ENCODE results near the gene U2AF2. TPM values are rescaled to one million over a fixed set of nuclear protein-coding genes. Genes with fewer than 3 reads are reported as not detected.
"Not testable (repeated sequence)": the region's sequence is repeated elsewhere in the genome, so short reads cannot be mapped to it uniquely, and the experiment has no call there.

Gene U2AF2
- total RNA-seq, 1 experiment from 2014 or later: 140 TPM

- DNase-seq (ENCODE audit: low read depth): no peak
These were observed 56.9 kb downstream of the U2AF2 start for GRCh38 chr19:55711719-55712118.

- no peak for DNase-seq (ENCODE audit: low read depth)
These were observed 58.2 kb downstream of the U2AF2 start for GRCh38 chr19:55712804-55713631.

GRCh38 chr19:55716531-55716930, 61.7 kb downstream of the U2AF2 start:
- no peak for DNase-seq (ENCODE audit: low read depth)

- DNase-seq (ENCODE audit: low read depth): no peak
These were observed 62.4 kb downstream of the U2AF2 start for GRCh38 chr19:55717251-55717650.

GRCh38 chr19:55717879-55718711, 63.3 kb downstream of the U2AF2 start:
- DNase-seq (ENCODE audit: low read depth): not testable (repeated sequence)

GRCh38 chr19:55720214-55720746, 65.4 kb downstream of the U2AF2 start:
- no peak for DNase-seq (ENCODE audit: low read depth)

GRCh38 chr19:55720801-55721200, 66.0 kb downstream of the U2AF2 start:
- DNase-seq (ENCODE audit: low read depth): no peak

- DNase-seq (ENCODE audit: low read depth): no peak
These were observed 68.7 kb downstream of the U2AF2 start for GRCh38 chr19:55723491-55723890.

Other genes with a start within 250 kb of the U2AF2 start
- gene UBE2S, start 247.2 kb upstream of the U2AF2 start, total RNA-seq (2014; rRNA removed; shearing (Covaris generic)): 192 and 378 TPM in 2 replicates
- not detected in 2 replicates for gene SHISA7, start 211.7 kb upstream of the U2AF2 start, total RNA-seq (2014; rRNA removed; shearing (Covaris generic))
- 123 and 134 TPM in 2 replicates for gene ISOC2, start 193.4 kb upstream of the U2AF2 start, total RNA-seq (2014; rRNA removed; shearing (Covaris generic))
- gene C19orf85, start 190.3 kb upstream of the U2AF2 start, total RNA-seq (2014; rRNA removed; shearing (Covaris generic)): not detected in 2 replicates
- 8.8 and 13.9 TPM in 2 replicates for gene ZNF628, start 178.4 kb upstream of the U2AF2 start, total RNA-seq (2014; rRNA removed; shearing (Covaris generic))
- 14.4 and 26.1 TPM in 2 replicates for gene NAT14, start 169.8 kb upstream of the U2AF2 start, total RNA-seq (2014; rRNA removed; shearing (Covaris generic))
- 1.8 and 7.2 TPM in 2 replicates for gene SSC5D, start 166.6 kb upstream of the U2AF2 start, total RNA-seq (2014; rRNA removed; shearing (Covaris generic))
- gene SBK2, start 117.9 kb upstream of the U2AF2 start, total RNA-seq (2014; rRNA removed; shearing (Covaris generic)): 0.20 TPM in 1 of 2 replicates, not detected in the other
- not detected in 2 replicates for gene SBK3, start 109.5 kb upstream of the U2AF2 start, total RNA-seq (2014; rRNA removed; shearing (Covaris generic))
- gene ZNF579, start 74.2 kb upstream of the U2AF2 start, total RNA-seq (2014; rRNA removed; shearing (Covaris generic)): 1.6 and 4.3 TPM in 2 replicates
- 0.81 and 6.3 TPM in 2 replicates for gene FIZ1, start 55.5 kb upstream of the U2AF2 start, total RNA-seq (2014; rRNA removed; shearing (Covaris generic))
- 11.7 and 14.7 TPM in 2 replicates for gene ZNF524, start 54.7 kb upstream of the U2AF2 start, total RNA-seq (2014; rRNA removed; shearing (Covaris generic))
- gene ZNF865, start 49.4 kb upstream of the U2AF2 start, total RNA-seq (2014; rRNA removed; shearing (Covaris generic)): 1.4 and 2.5 TPM in 2 replicates
- gene ZNF784, start 30.5 kb upstream of the U2AF2 start, total RNA-seq (2014; rRNA removed; shearing (Covaris generic)): 2.2 and 5.1 TPM in 2 replicates
- 18.2 and 20.9 TPM in 2 replicates for gene ZNF580, start 14.0 kb upstream of the U2AF2 start, total RNA-seq (2014; rRNA removed; shearing (Covaris generic))
- 12.6 and 15.9 TPM in 2 replicates for gene ZNF581, start 11.4 kb upstream of the U2AF2 start, total RNA-seq (2014; rRNA removed; shearing (Covaris generic))
- gene CCDC106, start 6.8 kb upstream of the U2AF2 start, total RNA-seq (2014; rRNA removed; shearing (Covaris generic)): 4.9 and 5.1 TPM in 2 replicates
- gene EPN1, start 20.2 kb downstream of the U2AF2 start, total RNA-seq (2014; rRNA removed; shearing (Covaris generic)): 27.7 and 102 TPM in 2 replicates
- gene NLRP9, start 83.4 kb downstream of the U2AF2 start, total RNA-seq (2014; rRNA removed; shearing (Covaris generic)): not detected in 2 replicates
- gene RFPL4A, start 104.1 kb downstream of the U2AF2 start, total RNA-seq (2014; rRNA removed; shearing (Covaris generic)): not detected in 2 replicates
- gene RFPL4AL1, start 114.1 kb downstream of the U2AF2 start, total RNA-seq (2014; rRNA removed; shearing (Covaris generic)): not detected in 2 replicates
- 2.4 and 4.4 TPM in 2 replicates for gene NLRP11, start 177.0 kb downstream of the U2AF2 start, total RNA-seq (2014; rRNA removed; shearing (Covaris generic))
- 0.05 TPM in 1 of 2 replicates, not detected in the other for gene NLRP4, start 181.5 kb downstream of the U2AF2 start, total RNA-seq (2014; rRNA removed; shearing (Covaris generic))